RKO (cell line): ENCODE results near the gene AGFG2.
"Not testable (repeated sequence)": the region's sequence is repeated elsewhere in the genome, so short reads cannot be mapped to it uniquely, and the experiment has no call there.

Experiments used
- DNase-seq: peaks from one replicate; pipeline ENCODE4 v3.0.0-alpha.2; 2016; ENCODE audit warnings: low spot score

Gene AGFG2

GRCh38 chr7:100538654-100539435, at the start of gene AGFG2:
TSS of gene AGFG2 (plus strand) at chr7:100539203. CDS start at chr7:100539347, 144 bp downstream.
- DNase-seq = peak; percentile 100

DNA sequence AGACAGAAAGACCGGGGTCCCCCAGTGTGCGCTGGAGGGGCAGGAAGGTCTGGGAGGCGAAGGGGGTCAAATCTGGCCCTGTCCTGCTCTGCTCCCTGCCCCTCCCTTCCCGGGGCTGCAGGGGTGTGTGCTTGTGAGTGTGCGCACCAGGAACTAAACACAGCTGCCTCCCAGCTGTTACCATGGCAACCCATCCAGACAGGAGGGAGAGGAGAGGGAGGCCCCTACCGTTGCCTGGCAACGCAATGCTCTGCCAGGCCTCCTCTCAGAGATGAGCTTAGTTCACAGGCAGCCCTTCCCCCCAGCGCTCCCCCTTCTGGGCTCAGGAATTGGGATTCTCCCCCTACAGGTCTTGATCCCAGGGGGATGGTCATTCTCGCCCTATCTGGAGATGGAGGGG, 49.2 kb upstream of the AGFG2 start:
- peak; percentile 91 for DNase-seq

DNA sequence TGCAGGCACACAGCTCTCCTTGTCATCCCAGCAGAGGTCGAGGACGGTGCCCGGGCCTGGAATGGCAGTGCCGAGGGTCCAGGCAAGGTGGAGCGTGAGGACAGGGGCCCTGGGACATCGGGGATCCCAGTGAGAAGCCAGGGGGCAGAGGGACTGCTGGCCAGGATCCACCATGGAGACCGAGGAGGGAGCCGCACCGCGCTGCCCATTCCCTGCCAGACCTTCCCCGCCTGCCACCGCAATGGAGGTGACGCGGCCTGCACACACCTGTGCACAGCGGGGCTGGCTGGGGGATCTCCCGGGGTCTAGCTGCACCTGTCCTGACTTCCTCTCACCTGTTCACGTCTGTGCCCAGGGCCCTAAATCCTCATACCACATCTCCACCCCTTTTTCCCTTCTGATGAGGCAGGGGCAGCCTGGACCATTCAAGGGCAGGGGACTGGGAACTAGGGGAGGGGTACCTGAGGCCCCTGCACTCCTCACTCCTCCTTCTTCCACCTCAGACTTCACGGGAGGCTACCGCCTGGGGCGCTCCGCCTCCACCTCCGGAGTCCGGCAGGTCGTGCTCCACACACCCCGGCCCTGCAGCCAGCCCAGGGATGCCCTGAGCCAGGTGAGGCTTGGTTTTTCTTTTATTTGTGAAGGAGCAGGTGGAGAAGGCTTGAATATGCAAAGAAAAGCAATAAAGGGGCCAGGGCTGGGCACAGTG, 48.4 kb upstream of the AGFG2 start:
- no peak for DNase-seq

DNA sequence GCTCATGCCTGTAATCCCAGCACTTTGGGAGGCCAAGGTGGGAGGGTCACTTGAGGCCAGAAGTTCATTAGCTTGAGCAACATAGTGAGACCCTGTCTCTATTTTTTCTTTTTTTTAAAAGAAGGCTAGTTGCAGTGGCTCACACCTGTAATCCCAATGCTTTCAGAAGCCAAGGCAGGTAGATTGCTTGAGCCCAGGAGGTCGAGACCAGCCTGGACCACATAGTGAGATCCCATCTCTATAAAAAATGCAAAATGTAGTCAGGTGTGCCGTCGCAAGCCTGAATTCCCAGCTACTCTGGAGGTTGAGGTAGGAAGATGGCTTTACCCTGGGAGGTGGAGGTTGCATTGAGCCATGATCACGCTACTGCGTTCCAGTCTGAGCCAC, 47.8 kb upstream of the AGFG2 start:
- DNase-seq = no peak

DNA sequence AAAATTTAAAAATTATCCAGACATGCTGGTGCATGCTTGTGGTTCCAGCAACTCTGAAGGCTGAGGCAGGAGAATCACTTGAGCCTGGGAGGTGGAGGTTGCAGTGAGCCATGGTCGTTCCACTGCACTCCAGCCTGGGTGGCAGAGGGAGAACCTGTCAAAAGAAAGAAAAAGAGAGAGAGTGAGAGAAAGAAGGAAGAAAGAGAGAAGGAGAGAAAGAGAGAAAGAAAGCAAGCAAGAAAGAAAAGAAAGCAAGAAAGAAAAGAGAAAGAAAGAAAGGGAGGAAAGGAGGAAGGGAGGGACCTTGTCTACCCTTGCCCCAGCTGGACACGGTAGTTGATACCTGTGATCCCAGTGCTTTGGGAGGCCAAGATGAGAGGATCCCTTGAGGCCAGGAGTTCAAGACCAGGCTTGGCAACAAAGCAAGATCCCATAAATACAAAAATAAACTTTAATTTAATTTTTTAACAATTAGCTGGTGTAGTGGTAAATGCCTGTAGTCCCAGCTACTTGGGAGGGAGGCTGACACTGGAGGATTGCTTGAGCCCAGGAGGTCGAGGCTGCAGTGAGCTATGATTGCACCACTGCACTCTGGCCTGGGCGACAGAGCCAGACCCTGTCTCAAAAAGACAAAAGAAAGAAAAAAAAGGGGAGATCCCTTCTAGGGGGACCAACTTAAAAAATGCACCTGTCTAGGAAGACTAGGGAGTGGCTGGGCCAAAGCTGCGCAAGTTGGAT, 46.1 kb upstream of the AGFG2 start:
- DNase-seq = no peak

DNA sequence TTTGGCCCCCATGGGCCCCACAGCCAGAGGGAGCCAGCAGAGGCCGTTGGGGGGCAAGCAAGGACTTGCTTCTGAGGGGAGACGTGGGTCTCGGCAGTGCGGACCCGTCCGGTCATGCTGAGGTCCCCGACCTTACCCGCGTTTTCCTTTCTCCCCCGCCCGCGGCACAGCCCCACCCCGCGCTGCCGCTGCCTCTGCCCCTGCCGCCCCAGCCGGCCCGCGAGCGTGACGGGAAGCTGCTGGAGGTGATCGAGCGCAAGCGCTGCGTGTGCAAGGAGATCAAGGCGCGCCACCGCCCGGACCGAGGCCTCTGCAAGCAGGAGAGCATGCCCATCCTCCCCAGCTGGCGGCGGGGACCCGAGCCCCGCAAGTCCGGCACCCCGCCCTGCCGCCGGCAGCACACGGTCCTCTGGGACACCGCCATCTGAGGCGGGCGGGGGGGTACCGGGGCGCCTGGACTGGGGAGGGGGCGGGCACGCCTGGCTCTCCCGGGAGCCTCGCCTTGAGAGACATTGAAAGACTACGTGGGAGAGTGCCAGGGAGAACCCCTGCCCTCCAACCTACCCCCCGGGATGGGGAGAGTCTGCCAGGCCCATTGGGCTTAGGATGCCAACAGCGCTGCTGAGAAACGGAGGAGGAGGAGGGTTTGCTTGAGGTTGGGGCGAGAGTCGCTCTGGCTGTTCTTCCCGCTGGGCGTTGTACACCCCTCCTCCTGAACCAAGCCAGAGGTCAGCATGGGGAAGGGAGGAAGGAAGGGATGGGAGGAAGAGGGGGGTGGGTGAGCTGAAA, 45.3 kb upstream of the AGFG2 start:
- DNase-seq = no peak

GRCh38 chr7:100496509-100496908, 42.5 kb upstream of the AGFG2 start:
- no peak for DNase-seq

GRCh38 chr7:100500743-100501142, 38.3 kb upstream of the AGFG2 start:
- DNase-seq = not testable (repeated sequence)

GRCh38 chr7:100504031-100504430, 35.0 kb upstream of the AGFG2 start:
- not testable (repeated sequence) for DNase-seq

GRCh38 chr7:100504887-100505611, 34.0 kb upstream of the AGFG2 start:
- DNase-seq = no peak

DNA sequence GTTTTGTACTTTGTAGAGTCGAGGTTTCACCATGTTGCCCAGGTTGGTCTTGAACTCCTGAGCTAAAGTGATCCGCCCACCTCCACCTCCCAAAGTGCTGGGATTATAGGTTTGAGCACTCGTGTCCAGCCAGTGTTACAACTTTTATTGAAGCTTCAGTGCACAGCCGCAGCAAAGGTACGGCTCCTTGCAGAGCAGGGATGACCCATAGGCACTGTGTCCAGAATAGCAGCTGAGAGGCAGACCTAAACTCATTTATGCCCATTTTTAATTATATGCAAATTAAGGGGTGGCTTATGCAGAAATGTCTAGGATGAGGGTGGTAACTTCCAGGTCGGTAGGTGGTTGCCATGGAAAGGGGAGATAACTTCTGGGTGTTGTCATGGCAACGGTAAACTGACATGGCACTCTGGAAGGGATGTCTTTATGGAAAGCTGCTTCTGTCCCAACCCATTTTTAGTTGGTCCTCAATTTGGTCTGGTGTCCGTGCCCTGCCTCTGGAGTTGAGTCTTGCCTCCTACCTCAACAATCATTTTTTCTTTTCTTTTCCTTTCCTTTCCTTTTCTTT, 32.6 kb upstream of the AGFG2 start:
- peak; percentile 27 for DNase-seq

DNA sequence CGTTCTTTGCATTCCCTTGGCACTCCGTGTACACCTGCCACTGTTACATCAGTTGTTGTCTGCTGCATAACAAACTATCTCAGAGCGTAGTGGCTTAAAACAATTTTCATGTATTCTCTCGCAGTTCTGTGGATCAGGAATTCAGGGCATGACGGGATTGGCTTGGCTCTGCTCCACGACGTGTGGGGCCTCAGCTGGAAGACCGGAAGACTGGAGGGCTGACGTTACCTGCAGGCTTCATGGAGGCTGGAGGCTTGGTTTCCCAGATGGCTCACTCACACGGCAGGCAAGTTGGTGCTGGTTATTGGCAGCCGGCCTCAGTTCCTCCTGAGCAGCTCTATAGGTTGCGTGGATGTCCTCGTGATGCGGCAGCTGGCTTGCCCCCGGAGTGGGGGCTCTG, 29.8 kb upstream of the AGFG2 start:
- DNase-seq = no peak

DNA sequence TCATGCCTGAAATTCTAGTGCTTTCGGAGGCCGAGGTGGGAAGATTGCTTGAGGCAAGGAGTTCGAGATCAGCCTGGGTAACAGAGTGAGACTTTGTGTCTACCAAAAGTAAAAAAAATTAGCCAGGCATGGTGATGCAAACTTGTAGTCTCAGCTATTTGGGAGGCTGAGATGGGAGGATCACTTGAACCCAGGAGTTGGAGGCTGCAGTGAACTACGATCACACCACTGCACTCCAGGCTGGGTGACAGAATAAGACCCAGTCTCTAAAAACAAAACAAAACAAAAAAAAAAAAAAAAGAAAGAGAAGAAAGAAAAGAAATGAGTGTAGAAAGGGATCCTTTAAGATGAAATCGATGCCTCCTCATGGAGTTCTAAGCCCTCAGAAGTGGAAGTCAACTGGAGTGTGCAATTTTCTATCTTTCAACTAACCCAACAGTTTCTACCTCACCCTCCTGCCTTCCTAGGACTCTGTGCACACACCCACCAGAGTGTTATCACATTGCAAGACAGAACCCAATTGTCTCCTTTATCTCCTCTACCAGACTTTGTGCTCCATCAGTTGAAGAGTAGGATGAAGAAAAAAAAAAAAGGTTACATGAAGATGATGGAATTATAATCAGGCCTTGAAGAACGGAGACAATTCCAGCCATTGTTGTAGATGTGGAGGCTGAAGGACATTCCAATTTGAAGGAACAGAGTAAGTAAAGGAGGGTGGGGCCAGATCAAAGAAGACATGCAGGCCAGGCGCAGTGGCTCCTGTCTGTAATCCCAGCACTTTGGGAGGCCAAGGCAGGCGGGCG, 28.4 kb upstream of the AGFG2 start:
- no peak for DNase-seq

DNA sequence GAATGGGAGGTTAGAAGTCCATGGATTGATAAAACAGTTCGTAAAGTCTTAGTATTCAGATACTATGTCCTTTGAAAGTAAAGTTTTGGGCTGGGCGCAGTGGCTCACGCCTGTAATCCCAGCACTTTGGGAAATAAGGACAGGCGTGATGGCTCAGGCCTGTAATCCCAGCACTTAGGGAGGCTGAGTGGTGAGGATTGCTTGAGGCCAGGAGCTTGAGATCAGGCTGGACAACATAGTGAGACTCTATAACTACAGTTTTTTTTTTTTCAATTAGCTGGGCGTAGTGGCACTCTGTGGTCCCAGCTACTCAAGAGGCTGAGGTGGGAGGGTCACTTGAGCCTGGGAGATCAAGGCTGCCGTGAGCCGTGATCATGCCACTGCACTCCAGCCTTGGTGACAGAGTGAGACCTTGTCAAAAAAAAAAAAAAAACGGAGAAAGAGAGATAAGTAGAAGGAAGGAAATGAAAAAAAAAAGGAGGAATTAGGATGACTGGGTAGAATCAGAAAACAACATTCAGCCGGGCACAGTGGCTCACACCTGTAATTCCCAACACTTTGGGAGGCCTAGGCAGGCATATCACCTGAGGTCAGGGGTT, 25.7 kb upstream of the AGFG2 start:
- no peak for DNase-seq

GRCh38 chr7:100515072-100515532, 23.9 kb upstream of the AGFG2 start:
- no peak for DNase-seq

- DNase-seq = no peak
These were observed 22.7 kb upstream of the AGFG2 start for GRCh38 chr7:100516135-100516812.

DNA sequence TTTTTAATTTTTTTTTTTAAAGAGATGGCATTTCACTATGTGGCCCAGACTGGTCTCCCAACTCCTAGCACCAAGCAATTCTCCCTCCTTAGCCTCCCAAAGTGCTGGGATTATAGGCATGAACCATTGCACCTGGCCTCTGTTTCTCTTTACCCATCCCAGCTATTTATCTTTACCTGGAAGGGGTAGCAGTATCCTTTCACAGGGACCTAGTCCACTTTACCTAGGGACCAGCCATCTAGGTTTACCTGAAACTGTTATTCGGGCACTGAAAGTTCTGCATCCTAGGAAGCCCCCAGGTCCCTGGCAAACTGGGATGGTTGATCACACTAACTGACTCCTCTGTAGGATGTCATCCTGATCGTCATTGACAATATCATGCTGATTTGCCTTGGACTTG, 21.7 kb upstream of the AGFG2 start:
- DNase-seq = no peak

DNA sequence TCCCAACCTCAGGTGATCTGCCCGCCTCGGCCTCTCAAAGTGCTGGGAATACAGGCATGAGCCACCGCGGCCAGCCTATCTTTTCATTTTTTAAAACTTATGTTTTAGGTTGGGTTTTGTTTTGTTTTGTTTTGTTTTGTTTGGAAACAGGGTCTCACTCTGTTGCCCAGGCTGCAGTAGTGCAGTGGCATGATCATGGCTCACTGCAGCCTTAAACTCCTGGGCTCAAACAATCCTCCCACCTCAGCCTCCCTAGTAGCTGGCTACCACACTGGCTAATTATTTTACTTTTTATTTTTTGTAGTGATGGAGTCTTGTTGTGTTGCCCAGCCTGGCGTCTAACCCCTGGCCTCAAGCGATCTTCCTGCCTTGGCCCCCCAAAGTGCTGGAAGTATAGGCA, 19.4 kb upstream of the AGFG2 start:
- DNase-seq = no peak

DNA sequence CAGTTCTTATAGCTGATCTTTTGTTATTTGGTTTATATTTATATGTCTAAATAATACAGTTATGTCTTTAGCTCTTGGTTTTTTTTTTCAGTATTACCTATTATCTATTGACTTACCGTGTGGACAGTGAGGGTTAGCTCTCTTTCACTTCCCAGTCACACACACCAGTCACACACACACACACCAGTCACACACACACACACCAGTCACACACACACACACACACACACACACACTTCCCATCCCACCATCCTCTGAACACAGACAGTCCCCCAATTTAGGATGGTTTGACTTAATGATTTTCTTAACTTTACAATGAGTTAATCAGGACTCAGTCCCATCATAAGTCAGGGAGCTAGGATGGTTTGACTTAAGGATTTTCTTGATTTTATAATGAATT, 18.9 kb upstream of the AGFG2 start:
- DNase-seq = no peak
